SU-DHL-6 (cell line): Measurements from ENCODE around the gene EWSR1.

ENCODE experiments used
- CTCF ChIP-seq: fragments of 200-600 bp; sonication (generic); IDR thresholded peaks from one replicate; pipeline ENCODE4 v1.5.1; 2017; ENCODE audit warnings: antibody characterized with exemption, mild to moderate bottlenecking, low read length, moderate library complexity; ENCODE audit not compliant: insufficient read depth, poor library complexity, severe bottlenecking
- EZH2phosphoT487 ChIP-seq: fragments of 200-600 bp; sonication (generic), shearing (Covaris generic); conservative IDR thresholded peaks from 2 replicates; pipeline ENCODE4 v1.6.1; 2018; ENCODE audit warnings: mild to moderate bottlenecking, antibody characterized with exemption, low read length, moderate library complexity, mixed read lengths

- no peak for TF ChIP-seq CTCF
- TF ChIP-seq EZH2phosphoT487, result no peak
Measured at GRCh38 chr22:29310065-29310862, 42.2 kb downstream of the EWSR1 start.
